ENCODE results near the gene ZNF266.

GRCh38 chr19:9453953-9454352 is 18.6 kb upstream of the ZNF266 start:
- TF ChIP-seq EZH2 (IDR thresholded peaks at IDR 0.05; ENCODE audit: borderline replicate concordance, insufficient read depth, low read depth, low read length, poor library complexity, severe bottlenecking) (no peak), CTCF (IDR thresholded peaks at IDR 0.05) (no peak)
